HEK293T (cell line): ENCODE data around the gene ARPC5L.

Experiments used
- CTBP1 ChIP-seq: fragments of 450-650 bp; IDR thresholded peaks from 2 replicates; pipeline ENCODE4 v1.6.1; 2016; ENCODE audit warnings: borderline replicate concordance
- FOXA1 ChIP-seq: fragments of 450-650 bp; IDR thresholded peaks from 2 replicates; pipeline ENCODE4 v1.6.1; 2016; ENCODE audit warnings: mild to moderate bottlenecking
- FOXK2 ChIP-seq: fragments of 450-650 bp; IDR thresholded peaks from 2 replicates; pipeline ENCODE4 v1.6.1; 2016; ENCODE audit warnings: mild to moderate bottlenecking
- FOXM1 ChIP-seq: fragments of 450-650 bp; IDR thresholded peaks from 2 replicates; pipeline ENCODE4 v1.6.1; 2017; ENCODE audit warnings: mild to moderate bottlenecking, borderline replicate concordance
- HDGF ChIP-seq: fragments of 450-650 bp; IDR thresholded peaks from 2 replicates; pipeline ENCODE4 v1.6.1; 2017; ENCODE audit warnings: antibody characterized with exemption, borderline replicate concordance
- L3MBTL2 ChIP-seq: fragments of 450-650 bp; conservative IDR thresholded peaks from 2 replicates; pipeline ENCODE4 v1.6.1; 2016; ENCODE audit warnings: mild to moderate bottlenecking
- PKNOX1 ChIP-seq: fragments of 450-650 bp; IDR thresholded peaks from 2 replicates; pipeline ENCODE4 v1.6.1; 2016
- SUZ12 ChIP-seq: fragments of 450-650 bp; IDR thresholded peaks from 2 replicates; pipeline ENCODE4 v1.6.1; 2016; ENCODE audit warnings: mild to moderate bottlenecking
- TARDBP ChIP-seq: fragments of 450-650 bp; IDR thresholded peaks from 2 replicates; pipeline ENCODE4 v1.6.1; 2016

DNA sequence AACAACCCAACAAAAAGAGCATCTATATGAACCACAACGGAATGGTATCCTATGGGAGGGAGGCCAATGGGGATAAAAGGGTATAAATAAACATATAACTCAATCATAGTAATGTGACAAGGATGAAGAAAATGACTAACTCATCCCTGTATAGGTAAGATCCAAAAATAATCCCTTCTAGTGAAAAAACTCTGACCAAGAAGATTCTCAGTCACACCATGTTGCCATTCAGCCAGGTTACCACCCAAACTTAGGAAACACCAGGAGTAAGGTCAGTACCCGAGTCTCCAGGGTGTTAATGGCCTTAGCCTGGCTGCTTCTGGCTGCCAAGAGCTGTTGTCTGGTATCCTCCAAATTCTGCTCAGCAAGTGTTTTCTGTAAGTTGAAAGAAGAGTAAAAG is 46.2 kb downstream of the ARPC5L start:
- TF ChIP-seq PKNOX1 = no peak
- TF ChIP-seq TARDBP = no peak
- no peak for TF ChIP-seq CTBP1
- no peak for TF ChIP-seq SUZ12
- TF ChIP-seq FOXK2 = no peak
- no peak for TF ChIP-seq FOXM1
- TF ChIP-seq L3MBTL2 = no peak
- no peak for TF ChIP-seq FOXA1
- no peak for TF ChIP-seq HDGF
